ENCODE results near the gene FABP1.

GRCh38 chr2:88074150-88074549 is 53.7 kb downstream of the FABP1 start:
- no peak for TF ChIP-seq EGR2 (tag by site-specific recombination; IDR thresholded peaks at IDR 0.05; ENCODE audit: low read depth)
- no peak for TF ChIP-seq CTCF (tag by site-specific recombination; IDR thresholded peaks at IDR 0.05)
